Memory B cell (primary cell): ENCODE data around the gene VSTM4.

Source experiments
- ATAC-seq: fragments of 150-1000 bp; cut with Tn5 transposase; 2 replicates; pipeline ENCODE4 v1.10.0; 2021; ENCODE audit warnings: low read depth, mild to moderate bottlenecking, moderate library complexity
- DNase-seq, 2 donors: peaks; one replicate each; pipeline ENCODE4 v3.0.0; 2022; ENCODE audit warnings: low spot score in 2 of 2
- H3K27ac Mint-ChIP-seq: one replicate; pipeline ENCODE4 v1.8.0; 2022; ENCODE audit warnings: mild to moderate bottlenecking, moderate library complexity, mixed read lengths
- H3K27me3 Mint-ChIP-seq: one replicate; pipeline ENCODE4 v1.8.0; 2022; ENCODE audit warnings: mixed read lengths
- H3K36me3 Mint-ChIP-seq: one replicate; pipeline ENCODE4 v1.8.0; 2022; ENCODE audit warnings: mild to moderate bottlenecking, mixed read lengths
- H3K4me1 Mint-ChIP-seq: one replicate; pipeline ENCODE4 v1.8.0; 2022; ENCODE audit warnings: mixed read lengths
- H3K4me3 Mint-ChIP-seq: one replicate; pipeline ENCODE4 v1.8.0; 2022; ENCODE audit warnings: mild to moderate bottlenecking, moderate library complexity, mixed read lengths
- H3K9me3 Mint-ChIP-seq: one replicate; pipeline ENCODE4 v1.8.0; 2022; ENCODE audit warnings: mixed read lengths

Gene VSTM4

GRCh38 chr10:49136525-49136924 lies 21.2 kb upstream of the VSTM4 start:
- DNase-seq (no peak), ATAC-seq (no peak)
- Mint-ChIP-seq H3K27ac (no peak overlapping the region), H3K4me1 (peaks cover 21% of the 10 kb centered on the region), H3K9me3 (peaks cover 2% of the 10 kb centered on the region), H3K27me3 (no peaks in the 10 kb centered on the region), H3K4me3 (no peak overlapping the region), H3K36me3 (peaks cover 2% of the 10 kb centered on the region)

- H3K9me3 Mint-ChIP-seq, result peaks cover 2% of the 10 kb centered on the region
- H3K36me3 Mint-ChIP-seq, result peaks cover 2% of the 10 kb centered on the region
- H3K27ac Mint-ChIP-seq, result peak overlapping the region; percentile 45
- ATAC-seq (peak; percentile 94), DNase-seq (peak; percentile 25)
- H3K4me3 Mint-ChIP-seq, result peak overlapping the region; percentile 65
- H3K27me3 Mint-ChIP-seq, result no peaks in the 10 kb centered on the region
- H3K4me1 Mint-ChIP-seq, result peaks cover 21% of the 10 kb centered on the region
Measured at GRCh38 chr10:49135575-49136313, 20.4 kb upstream of the VSTM4 start.

GRCh38 chr10:49134327-49134726 lies 19.0 kb upstream of the VSTM4 start:
- Mint-ChIP-seq H3K36me3 (peaks cover 4% of the 10 kb centered on the region), H3K27ac (peak overlapping the region; percentile 21), H3K4me1 (peaks cover 21% of the 10 kb centered on the region), H3K4me3 (no peak overlapping the region), H3K9me3 (peaks cover 3% of the 10 kb centered on the region), H3K27me3 (peaks cover 5% of the 10 kb centered on the region)
- DNase-seq (no peak), ATAC-seq (no peak)

- H3K27ac Mint-ChIP-seq, result peak within 1 kb of the TSS; percentile 21
- H3K4me1 Mint-ChIP-seq, result peaks cover 21% of the 10 kb centered on the region
Measured at GRCh38 chr10:49133706-49134248, 18.5 kb upstream of the VSTM4 start, which contains the start of gene FAM170B. TSS of gene FAM170B (minus strand) at chr10:49134021. CDS start at chr10:49133918, 103 bp downstream.

GRCh38 chr10:49132362-49132737 lies 17.0 kb upstream of the VSTM4 start:
- Mint-ChIP-seq H3K27me3 (peaks cover 19% of the 10 kb centered on the region), H3K9me3 (peaks cover 3% of the 10 kb centered on the region), H3K27ac (no peak overlapping the region), H3K36me3 (peaks cover 7% of the 10 kb centered on the region), H3K4me1 (peaks cover 21% of the 10 kb centered on the region), H3K4me3 (no peak overlapping the region)
- ATAC-seq (no peak), DNase-seq (no peak)

More at GRCh38 chr10:49133706-49134248, 18.5 kb upstream of the VSTM4 start, which contains the start of gene FAM170B:
- Mint-ChIP-seq H3K9me3 (peaks cover 3% of the 10 kb centered on the region), H3K27me3 (peaks cover 10% of the 10 kb centered on the region), H3K36me3 (peaks cover 7% of the 10 kb centered on the region), H3K4me3 (no peak within 1 kb of the TSS)
- DNase-seq (no peak), ATAC-seq (no peak)

GRCh38 chr10:49131507-49132361 lies 16.4 kb upstream of the VSTM4 start:
- Mint-ChIP-seq H3K9me3 (peaks cover 3% of the 10 kb centered on the region), H3K27ac (no peak overlapping the region), H3K4me3 (no peak overlapping the region), H3K4me1 (peaks cover 21% of the 10 kb centered on the region), H3K27me3 (peaks cover 19% of the 10 kb centered on the region), H3K36me3 (peaks cover 7% of the 10 kb centered on the region)
- DNase-seq (no peak), ATAC-seq (no peak)

GRCh38 chr10:49129376-49129775 lies 14.1 kb upstream of the VSTM4 start:
- Mint-ChIP-seq H3K27ac (no peak overlapping the region), H3K4me1 (peaks cover 4% of the 10 kb centered on the region), H3K4me3 (no peak overlapping the region), H3K36me3 (peaks cover 5% of the 10 kb centered on the region), H3K9me3 (peaks cover 2% of the 10 kb centered on the region), H3K27me3 (peaks cover 19% of the 10 kb centered on the region)
- DNase-seq (no peak), ATAC-seq (no peak)

GRCh38 chr10:49128854-49129253 lies 13.5 kb upstream of the VSTM4 start:
- H3K27ac Mint-ChIP-seq, result no peak overlapping the region
- H3K27me3 Mint-ChIP-seq, result peaks cover 19% of the 10 kb centered on the region
- H3K9me3 Mint-ChIP-seq, result peaks cover 2% of the 10 kb centered on the region
- DNase-seq (no peak), ATAC-seq (no peak)
- H3K36me3 Mint-ChIP-seq, result peaks cover 5% of the 10 kb centered on the region
- no peak overlapping the region for H3K4me3 Mint-ChIP-seq
- no peaks in the 10 kb centered on the region for H3K4me1 Mint-ChIP-seq

- no peaks in the 10 kb centered on the region for H3K4me1 Mint-ChIP-seq
- peaks cover 2% of the 10 kb centered on the region for H3K9me3 Mint-ChIP-seq
- H3K36me3 Mint-ChIP-seq, result peaks cover 2% of the 10 kb centered on the region
- no peak for ATAC-seq
- no peak overlapping the region for H3K4me3 Mint-ChIP-seq
- no peak for DNase-seq
- peaks cover 16% of the 10 kb centered on the region for H3K27me3 Mint-ChIP-seq
- H3K27ac Mint-ChIP-seq, result no peak overlapping the region
Measured at GRCh38 chr10:49123981-49124950, 8.9 kb upstream of the VSTM4 start.

- ATAC-seq, result no peak
- H3K36me3 Mint-ChIP-seq, result no peaks in the 10 kb centered on the region
- H3K4me3 Mint-ChIP-seq, result no peak overlapping the region
- no peaks in the 10 kb centered on the region for H3K4me1 Mint-ChIP-seq
- H3K27ac Mint-ChIP-seq, result no peak overlapping the region
- H3K9me3 Mint-ChIP-seq, result peaks cover 2% of the 10 kb centered on the region
- H3K27me3 Mint-ChIP-seq, result peaks cover 9% of the 10 kb centered on the region
- no peak for DNase-seq
Measured at GRCh38 chr10:49120911-49121310, 5.6 kb upstream of the VSTM4 start.

- H3K9me3 Mint-ChIP-seq, result peaks cover 2% of the 10 kb centered on the region
- H3K27ac Mint-ChIP-seq, result no peak overlapping the region
- no peak overlapping the region for H3K4me3 Mint-ChIP-seq
- DNase-seq, result no peak
- H3K27me3 Mint-ChIP-seq, result peaks cover 11% of the 10 kb centered on the region
- no peaks in the 10 kb centered on the region for H3K36me3 Mint-ChIP-seq
- ATAC-seq, result no peak
- H3K4me1 Mint-ChIP-seq, result no peaks in the 10 kb centered on the region
Measured at GRCh38 chr10:49119746-49120145, 4.4 kb upstream of the VSTM4 start.

GRCh38 chr10:49118430-49119074 lies 3.2 kb upstream of the VSTM4 start:
- H3K4me1 Mint-ChIP-seq, result no peaks in the 10 kb centered on the region
- DNase-seq (no peak), ATAC-seq (no peak)
- H3K27me3 Mint-ChIP-seq, result peaks cover 12% of the 10 kb centered on the region
- peaks cover 2% of the 10 kb centered on the region for H3K9me3 Mint-ChIP-seq
- H3K4me3 Mint-ChIP-seq, result no peak overlapping the region
- no peak overlapping the region for H3K27ac Mint-ChIP-seq
- H3K36me3 Mint-ChIP-seq, result no peaks in the 10 kb centered on the region
